Germinal center (tissue), 1 donor: ENCODE measurements around the gene GIPC3.
"Not testable (repeated sequence)": the region's sequence is repeated elsewhere in the genome, so short reads cannot be mapped to it uniquely, and the experiment has no call there.

Experiments used
- DNase-seq: peaks from one replicate; pipeline ENCODE4 v3.0.0; 2012; ENCODE audit warnings: mixed read lengths, low spot score

The GIPC3 gene

DNA sequence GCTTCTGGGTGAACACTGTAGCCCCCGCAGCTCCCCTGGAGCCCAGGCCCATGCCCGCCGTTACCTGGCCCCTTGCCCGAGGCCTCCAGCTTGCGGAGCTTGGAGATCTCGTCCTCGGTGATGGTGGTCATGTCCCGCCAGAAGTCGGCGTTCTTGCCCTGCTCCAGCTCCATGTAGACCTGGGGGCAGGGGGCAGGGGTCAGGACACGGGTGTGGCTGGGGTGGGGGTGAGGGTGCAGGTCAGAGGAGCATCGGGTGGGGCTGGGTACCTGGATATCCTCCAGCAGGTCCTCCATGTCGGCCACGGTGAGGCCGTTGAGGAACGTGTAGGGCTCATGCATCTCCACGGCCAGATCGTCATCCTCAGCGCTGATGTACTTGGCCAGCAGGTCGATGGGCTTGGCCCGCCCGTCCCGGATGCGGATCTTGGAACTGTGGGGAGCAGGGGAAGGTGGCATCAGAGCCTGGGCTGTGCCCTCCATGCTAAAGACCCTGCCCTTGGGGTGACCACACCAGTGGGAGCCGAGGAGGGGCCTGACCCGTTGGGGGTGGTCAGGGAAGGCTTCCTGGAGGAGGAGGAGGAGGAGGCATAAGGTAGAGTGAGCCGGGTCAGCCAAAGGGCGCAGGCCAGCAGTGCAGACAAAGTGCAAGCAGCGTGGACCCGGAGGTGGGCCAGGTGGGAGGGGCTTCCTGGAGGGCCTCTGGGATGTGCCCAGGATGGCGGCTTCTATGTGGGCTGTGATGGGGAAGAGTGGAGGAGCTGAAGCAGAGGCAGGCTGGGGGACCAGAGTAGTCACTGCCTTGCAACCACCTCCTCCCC, 33.7 kb downstream of the GIPC3 start:
- no peak for DNase-seq

DNA sequence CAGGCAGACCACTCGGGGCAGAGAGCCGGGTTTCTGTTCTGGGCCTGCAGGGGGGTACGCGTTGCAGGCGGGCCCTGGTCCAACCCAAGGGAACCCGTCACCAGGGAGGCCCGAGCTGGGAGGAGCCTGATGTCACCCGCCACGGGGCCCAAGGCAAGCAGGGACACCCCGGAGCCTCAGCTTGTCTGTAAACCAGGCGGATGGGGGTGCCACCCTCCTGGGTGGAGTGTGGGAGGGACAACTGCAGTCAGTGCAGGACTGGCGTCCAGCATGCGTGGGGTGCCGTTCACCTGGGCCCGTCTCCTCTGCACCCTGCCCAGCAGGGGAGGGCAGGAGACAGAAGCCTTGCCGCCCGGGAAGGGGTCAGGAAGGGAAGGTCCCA, 34.3 kb downstream of the GIPC3 start:
- DNase-seq = no peak

DNA sequence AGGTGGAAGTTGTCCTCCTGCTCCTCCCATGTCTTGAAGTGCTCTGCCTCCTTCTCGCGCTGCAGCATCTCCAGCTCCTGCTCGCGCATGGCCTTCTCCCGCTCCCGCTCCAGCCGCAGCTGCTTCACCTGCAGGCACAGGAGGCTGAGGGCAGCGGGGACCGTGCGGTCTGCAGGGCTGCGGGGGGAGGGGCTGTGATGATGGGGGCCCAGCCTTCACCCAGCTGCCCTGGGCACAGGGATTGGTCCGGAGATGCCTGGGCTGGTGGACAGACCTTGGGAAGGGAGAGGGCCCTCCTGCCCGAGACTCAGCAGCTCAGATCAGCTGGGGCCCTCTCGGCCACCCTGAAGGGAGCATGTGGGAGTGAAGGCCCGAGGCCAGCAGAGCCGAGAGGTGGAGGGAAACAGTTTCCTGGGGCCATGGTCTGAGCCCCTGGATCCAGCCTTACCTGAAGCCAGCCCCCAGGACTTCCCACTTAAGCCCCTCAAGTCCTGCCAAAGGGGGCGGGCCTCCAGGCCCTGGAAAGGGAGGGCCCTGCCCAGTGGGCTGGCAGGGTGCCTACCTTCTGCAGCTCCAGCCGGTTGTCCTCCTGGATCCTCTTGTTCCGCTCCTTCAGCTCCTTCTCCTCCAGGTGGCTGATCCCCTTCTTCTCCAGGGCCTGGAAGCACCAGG, 35.0 kb downstream of the GIPC3 start:
- DNase-seq = no peak

- DNase-seq = no peak
Observed at GRCh38 chr19:3620817-3621547, 35.7 kb downstream of the GIPC3 start.

DNA sequence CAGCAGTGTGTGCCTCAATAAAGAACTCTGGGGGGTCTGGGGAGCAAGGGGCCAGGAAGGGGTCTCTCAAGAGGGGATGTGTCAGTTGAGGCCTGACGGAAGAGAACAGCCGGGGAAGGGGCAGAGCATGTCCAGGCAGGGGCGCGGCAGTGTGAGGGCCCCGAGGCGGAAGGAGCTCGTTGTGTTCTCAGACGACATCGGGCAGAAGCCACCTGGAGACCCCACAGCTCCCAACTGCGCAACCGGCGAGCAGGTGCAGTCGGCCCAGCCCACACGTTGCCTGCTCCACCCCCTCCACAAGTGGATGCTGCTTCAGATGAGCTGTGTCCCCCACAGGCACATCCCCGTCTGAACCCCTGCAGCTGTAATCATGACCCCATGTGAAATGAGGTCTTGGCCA, 36.4 kb downstream of the GIPC3 start:
- DNase-seq = no peak

DNA sequence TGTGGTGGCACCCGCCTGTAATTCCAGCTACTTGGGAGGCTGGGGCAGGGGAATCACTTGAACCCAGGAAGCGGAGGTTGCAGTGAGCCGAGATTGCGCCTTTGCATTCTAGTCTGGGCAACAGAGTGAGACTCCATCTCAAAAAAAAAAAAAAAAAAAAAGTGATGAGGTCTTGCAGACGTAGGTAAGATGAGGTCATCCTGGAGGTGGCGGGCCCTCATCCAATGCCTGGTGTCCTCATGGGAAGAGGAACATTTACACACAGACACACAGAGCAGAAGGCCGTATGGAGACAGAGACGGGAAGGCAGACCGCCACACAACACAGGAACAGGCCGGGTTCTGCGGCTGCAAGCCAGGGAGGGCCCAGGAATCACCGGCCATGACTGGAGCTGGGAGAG, 36.9 kb downstream of the GIPC3 start:
- DNase-seq = no peak

DNA sequence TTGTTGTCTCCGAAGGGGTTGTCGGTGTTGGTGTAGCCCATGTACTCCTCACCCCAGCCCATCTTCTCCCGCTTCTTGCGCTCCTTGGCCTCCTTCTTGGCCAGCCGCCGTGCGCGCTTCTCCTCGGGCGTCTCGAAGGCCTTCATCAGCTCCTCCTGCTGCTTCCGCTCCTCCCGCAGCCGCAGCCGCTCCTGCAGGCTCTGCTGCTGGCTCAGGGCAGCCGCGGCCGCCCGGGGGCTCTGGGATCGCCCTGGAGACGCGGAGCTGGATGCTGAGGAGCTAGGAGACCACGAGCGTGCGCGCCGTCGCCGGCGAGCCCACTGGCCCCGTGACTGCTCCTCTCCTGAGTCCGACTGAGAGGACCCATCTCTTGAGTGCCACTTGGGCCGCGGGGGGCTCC, 38.4 kb downstream of the GIPC3 start:
- DNase-seq = no peak

GRCh38 chr19:3625996-3626472, 40.8 kb downstream of the GIPC3 start:
- no peak for DNase-seq

DNA sequence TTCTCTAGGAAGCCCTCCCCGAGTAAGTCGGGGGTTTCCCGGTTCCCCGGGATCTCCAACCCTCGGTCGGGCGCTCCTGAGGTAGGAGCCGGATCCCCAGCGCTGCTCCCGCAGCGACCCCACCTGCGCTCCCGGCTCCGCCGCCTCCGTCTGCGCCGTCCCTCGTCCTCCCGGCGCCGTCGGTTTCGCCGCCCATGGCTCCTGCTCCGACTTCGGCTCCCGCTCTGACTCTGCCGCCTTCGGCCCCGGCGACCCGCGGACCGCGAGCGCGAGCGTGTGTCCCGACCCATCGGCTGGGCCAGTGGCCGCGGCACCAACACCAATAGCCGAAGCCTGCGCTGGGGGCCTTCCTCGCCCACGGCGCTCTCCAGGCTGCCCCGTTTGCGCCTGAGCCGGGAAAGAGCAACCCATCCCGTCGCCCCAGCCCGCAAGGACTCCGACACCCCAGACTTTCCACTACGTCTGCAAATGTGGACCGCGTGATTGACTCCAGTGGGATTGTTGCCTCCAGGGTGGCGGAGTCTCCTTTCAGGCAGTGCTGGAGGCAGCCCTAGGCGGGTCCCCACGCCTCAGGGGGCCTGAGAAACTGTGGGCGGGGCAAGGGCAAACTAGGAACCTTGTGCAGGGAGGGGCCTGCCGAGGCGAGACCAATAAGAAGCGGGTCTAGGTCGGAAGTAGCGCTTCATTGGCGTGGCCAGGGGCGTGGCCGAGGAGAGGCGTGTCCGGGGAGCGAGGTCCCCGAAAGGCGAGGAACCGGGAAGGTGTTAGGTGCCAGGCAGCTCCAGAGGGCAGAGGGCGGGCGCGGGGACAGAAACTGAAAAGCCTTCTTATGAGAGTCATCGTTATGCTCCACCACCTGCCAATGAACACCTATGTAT, 41.4 kb downstream of the GIPC3 start, which contains the start of gene CACTIN:
Gene CACTIN, minus strand, starts transcription at position 318 of the 878 bp plus-strand sequence. Its CDS starts 28 bp downstream, at position 290.
- peak; percentile 100 for DNase-seq

GRCh38 chr19:3627351-3627723, 42.1 kb downstream of the GIPC3 start:
- no peak for DNase-seq

- DNase-seq = not testable (repeated sequence)
Observed at GRCh38 chr19:3628766-3629165, 43.5 kb downstream of the GIPC3 start.

- DNase-seq = no peak
Observed at GRCh38 chr19:3631053-3631861, 46.0 kb downstream of the GIPC3 start.

GRCh38 chr19:3632098-3632497, 46.8 kb downstream of the GIPC3 start:
- DNase-seq = no peak

- DNase-seq = no peak
Observed at GRCh38 chr19:3632739-3633558, 47.7 kb downstream of the GIPC3 start.

DNA sequence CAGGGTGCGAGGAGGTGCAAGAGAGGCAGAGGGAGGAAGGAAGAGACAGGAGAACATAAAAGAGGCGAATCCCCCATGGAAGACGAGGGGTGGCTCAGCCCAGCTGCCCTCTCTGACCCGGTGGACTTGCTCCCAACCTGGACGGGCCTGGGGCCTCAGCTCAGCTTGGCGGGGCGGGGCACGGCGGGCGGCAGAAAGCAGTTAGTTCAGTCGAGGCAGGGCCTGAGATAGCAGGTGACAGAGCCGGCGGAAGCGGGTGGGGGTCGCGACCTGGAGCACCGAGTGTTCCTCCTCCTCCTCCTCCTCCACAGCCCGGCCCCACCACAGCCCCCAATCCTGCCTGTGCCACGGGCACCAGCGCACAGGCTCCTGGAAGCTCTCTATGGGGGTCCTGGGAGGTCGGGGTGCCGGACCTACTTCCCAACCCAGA, 48.3 kb downstream of the GIPC3 start:
- DNase-seq = no peak

GRCh38 chr19:3634496-3635045, 49.3 kb downstream of the GIPC3 start:
- DNase-seq = no peak

GRCh38 chr19:3636506-3636905, 51.2 kb downstream of the GIPC3 start:
- DNase-seq = no peak

DNA sequence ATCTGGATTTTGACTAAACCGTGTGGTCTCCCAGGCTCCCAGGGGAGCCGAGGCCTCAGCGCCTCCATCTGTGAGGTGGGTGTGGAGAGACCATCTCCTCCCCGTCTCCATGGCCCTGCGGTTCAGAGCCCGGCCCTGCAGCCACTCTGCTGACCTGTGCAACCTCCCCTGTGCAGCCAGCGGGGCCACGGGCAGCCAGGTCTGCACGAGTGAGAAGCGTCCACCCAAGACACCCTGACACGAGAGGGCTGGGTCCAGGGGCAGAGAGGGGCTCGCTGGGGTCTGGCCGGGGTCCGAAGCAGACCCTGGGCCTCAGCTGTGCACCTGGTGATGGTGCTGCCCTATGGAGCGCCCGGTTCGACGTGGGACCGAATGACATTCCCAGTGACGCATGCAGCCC, 51.7 kb downstream of the GIPC3 start:
- DNase-seq = no peak

DNA sequence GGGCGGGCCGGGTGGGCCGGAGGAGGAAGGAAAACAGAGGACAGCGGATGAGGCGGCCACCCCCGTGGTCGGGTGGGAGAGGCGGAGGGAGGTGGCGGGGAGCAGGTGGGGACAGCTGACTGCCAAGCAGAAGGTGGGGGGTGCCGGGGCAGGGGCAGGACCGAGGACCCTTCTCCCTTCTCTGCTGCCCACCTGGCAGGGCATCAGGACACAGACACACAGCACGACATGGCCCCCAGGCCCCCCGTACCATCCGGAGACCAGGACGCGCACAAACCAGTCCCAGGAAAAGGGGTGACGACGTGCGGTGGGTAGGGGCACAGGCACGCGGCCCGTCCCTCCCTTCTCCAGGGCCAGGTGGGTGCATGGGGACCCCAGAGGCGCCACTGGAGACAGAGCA, 52.3 kb downstream of the GIPC3 start:
- DNase-seq = no peak
